GM20000 (cell line): ENCODE results near the gene JAZF1.

Experiments
- DNase-seq: peaks from one replicate; pipeline ENCODE4 v3.0.0; 2012; ENCODE audit warnings: low spot score
- TF ChIP-seq, protein P1 (sequence below): IDR thresholded peaks from 2 replicates; pipeline ENCODE4 v1.5.1; 2012; ENCODE audit warnings: mild to moderate bottlenecking, control low read depth; ENCODE audit errors: extremely low read depth, missing control alignments

The JAZF1 gene

DNA sequence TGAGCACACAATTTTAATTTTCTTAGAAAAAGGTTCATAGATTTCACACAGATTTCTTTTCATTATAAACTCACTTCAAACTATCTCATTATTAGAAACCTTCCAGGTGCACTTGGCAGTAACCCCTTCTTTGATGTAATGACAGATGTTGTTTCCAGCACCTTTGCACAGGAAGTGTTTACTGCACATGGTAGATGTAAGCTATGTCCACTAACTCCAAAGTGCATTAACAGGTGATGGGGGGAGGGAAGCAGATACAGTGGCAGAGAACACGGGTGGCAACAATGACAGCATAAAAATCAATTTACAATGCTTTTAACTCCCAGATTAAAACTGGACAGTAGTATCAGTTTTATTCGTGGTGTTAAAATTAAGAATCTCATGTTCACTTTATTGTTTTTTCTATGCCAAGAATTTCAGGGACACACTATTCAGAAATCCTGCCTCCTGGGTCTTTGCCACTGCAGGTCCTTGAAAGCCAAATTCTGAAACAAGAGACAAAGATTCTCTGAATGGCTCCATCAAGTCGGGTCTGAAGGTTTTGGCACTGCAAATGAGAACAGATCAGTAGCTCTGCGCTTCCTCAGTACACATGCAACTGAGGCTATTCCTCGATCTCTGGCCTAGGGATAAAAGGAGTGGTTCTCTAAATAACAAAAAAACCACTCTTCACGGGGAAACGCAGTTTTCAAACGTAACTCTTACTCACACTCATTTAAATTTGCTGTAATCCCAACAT, 187.7 kb downstream of the JAZF1 start:
- DNase-seq = no peak

DNA sequence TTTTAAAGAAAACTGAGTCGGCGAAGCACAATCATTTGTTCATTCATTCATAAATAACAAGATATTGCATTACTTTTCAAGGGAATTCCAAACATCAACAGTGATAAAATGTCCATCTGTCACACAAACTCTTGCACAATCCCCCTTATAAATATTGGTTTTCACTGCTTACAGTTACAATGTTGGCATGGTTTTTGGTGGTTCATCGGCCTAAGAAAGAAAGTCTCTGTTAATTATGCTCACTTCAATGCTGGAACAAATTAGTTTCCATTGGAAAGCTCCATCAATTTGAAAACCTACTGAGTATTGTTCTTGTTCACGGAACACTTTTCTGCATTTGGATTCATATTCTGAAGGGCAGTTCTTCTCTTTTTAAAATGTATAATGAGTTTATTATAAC, 188.5 kb downstream of the JAZF1 start:
- DNase-seq = no peak
- TF ChIP-seq, protein P1, sequence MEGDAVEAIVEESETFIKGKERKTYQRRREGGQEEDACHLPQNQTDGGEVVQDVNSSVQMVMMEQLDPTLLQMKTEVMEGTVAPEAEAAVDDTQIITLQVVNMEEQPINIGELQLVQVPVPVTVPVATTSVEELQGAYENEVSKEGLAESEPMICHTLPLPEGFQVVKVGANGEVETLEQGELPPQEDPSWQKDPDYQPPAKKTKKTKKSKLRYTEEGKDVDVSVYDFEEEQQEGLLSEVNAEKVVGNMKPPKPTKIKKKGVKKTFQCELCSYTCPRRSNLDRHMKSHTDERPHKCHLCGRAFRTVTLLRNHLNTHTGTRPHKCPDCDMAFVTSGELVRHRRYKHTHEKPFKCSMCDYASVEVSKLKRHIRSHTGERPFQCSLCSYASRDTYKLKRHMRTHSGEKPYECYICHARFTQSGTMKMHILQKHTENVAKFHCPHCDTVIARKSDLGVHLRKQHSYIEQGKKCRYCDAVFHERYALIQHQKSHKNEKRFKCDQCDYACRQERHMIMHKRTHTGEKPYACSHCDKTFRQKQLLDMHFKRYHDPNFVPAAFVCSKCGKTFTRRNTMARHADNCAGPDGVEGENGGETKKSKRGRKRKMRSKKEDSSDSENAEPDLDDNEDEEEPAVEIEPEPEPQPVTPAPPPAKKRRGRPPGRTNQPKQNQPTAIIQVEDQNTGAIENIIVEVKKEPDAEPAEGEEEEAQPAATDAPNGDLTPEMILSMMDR = no peak

More for the DNA sequence above, 187.7 kb downstream of the JAZF1 start:
- TF ChIP-seq, protein P1 = no peak

DNA sequence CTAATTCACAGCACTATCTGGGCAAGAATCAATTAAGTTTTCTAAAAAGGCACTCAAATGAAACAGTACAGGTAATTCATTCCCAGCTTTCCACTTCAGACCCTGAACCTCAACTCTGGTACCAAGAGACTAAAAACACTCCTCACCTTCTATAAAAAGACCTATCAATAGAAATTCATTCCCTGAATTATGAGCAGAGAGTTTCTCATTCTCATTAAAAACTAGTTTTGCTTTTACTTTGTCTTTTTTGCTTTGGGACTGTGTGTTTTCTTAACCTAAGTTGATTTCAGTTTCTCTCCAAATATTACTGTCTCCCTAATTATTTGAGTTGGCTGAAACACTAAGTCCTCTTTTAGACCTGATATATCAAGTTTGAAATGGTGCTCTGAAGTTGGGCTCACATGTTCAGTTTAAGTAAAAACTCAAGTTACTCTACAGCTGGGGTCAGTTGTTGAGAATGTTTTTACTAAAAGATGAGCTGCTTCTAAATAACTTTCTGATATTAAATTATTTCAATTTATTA, 189.5 kb downstream of the JAZF1 start:
- TF ChIP-seq, protein P1 = no peak
- peak; percentile 17 for DNase-seq

DNA sequence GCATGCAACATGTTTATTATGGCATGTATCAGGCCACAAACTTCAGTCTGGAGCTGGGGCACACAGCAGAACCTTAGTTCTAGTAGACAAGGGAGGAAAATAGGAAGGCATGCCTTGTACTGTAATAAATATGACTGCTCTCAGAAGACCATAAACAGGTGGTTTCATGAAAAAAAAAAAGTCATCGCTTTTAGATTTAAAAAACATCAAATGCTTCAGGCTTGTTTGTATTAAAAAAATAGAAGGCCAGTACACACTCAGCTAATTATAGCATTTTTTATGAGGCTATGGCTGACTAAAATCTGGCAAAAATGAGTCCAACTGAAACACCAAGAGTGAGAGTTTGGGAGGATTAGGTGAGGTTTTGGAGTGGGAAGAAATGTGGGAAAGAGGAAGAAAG, 204.1 kb downstream of the JAZF1 start:
- DNase-seq = no peak
- TF ChIP-seq, protein P1 = no peak

DNA sequence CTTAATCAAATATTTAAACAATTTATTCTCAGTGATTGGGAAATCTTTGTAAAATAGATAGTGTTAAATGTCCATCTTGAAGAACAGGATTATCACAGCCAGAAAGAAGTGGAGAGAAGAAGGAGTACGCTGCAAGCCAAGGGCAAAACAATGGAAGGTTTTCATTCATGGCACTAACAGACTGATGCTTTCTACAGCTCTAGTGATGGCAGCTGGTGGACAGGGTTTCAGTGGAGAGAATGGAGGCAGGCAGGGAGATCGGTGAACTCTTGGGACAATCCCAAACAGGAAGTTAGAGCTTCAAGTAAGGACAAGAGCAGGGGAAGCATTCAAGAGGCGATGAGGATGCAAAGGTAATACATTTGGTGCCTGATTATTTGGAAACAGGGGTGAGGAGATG, 207.0 kb downstream of the JAZF1 start:
- no peak for DNase-seq
- TF ChIP-seq, protein P1 = no peak

DNA sequence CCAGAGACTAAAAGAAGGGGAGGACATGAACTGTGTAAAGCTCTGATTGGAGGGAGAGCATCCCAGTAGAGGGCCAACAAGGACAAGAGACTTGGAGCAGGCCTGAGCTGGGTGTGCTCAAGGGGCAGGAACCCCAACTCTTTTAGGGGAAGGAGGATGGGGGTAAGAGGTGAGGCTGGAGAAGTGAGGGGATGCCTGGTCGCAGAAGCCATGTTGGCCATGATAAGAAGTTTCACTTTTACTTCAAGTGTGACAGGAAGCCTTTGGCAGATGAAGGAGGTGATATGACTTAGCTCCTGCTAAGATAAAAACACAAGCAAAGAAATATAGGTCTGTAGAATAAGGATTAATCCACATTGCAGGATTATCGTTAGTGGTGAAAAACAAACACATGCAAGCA, 208.3 kb downstream of the JAZF1 start:
- TF ChIP-seq, protein P1 = no peak
- DNase-seq = no peak

DNA sequence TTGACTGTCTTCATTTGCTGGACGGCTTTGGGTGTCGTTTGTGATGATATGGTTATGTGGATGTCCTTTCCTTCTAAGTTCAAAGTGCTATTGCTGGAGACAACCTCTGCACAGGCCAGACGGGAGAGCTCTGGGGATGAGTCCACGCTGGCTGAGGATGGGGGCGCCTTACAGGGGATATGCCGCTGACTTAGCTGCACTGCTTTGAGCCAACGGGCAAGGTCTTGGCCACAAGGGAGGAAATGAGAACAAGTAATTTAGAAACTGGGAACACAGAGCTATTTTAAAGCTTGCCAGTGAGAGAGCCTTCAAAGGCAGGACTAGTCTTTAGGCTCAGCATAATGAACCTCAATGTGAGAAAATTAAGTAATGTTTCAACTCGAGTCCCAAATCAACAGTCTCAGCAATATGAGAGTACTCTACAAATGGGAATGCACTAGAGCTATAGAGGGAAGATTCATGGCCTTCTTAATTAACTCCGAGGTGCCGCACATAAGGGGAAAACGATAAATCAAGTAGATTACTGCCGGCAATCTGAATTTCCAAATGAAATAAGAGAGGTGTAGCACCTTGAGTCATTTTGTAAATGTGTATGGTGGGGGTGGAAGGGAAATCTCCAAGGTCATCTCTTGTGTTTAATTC, 209.3 kb downstream of the JAZF1 start:
- DNase-seq = no peak
- TF ChIP-seq, protein P1 = no peak
